PC-9 (cell line): ENCODE results near the gene ASMT.

Experiments used
- EZH2 ChIP-seq: fragments of 200-600 bp; sonication (generic); IDR thresholded peaks from 2 replicates; pipeline ENCODE4 v1.8.0; 2017; ENCODE audit warnings: antibody characterized with exemption, low read depth
- TF ChIP-seq, protein P1 (sequence below): fragments of 200-600 bp; sonication (generic); conservative IDR thresholded peaks from 2 replicates; pipeline ENCODE4 v1.6.1; 2017; ENCODE audit warnings: mixed run types, antibody characterized with exemption, mild to moderate bottlenecking, moderate library complexity

DNA sequence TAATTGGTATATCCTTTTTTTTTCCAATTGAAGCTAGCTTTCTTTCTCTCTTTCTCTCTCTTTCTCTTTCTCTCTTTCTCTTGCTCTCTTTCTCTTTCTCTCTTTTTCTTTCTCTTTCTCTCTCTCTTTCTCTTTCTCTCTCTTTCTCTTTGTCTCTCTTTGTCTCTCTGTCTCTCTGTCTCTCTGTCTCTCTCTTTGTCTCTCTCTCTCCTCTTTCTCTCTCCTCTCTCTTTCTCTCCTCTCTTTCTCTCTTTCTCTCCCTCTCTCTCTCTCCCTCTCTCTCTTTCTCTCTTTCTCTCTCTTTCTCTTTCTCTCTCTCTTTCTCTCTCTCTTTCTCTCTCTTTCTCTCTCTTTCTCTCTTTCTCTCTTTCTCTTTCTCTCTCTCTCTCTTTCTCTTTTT, 66.6 kb downstream of the ASMT start:
- TF ChIP-seq, protein P1, sequence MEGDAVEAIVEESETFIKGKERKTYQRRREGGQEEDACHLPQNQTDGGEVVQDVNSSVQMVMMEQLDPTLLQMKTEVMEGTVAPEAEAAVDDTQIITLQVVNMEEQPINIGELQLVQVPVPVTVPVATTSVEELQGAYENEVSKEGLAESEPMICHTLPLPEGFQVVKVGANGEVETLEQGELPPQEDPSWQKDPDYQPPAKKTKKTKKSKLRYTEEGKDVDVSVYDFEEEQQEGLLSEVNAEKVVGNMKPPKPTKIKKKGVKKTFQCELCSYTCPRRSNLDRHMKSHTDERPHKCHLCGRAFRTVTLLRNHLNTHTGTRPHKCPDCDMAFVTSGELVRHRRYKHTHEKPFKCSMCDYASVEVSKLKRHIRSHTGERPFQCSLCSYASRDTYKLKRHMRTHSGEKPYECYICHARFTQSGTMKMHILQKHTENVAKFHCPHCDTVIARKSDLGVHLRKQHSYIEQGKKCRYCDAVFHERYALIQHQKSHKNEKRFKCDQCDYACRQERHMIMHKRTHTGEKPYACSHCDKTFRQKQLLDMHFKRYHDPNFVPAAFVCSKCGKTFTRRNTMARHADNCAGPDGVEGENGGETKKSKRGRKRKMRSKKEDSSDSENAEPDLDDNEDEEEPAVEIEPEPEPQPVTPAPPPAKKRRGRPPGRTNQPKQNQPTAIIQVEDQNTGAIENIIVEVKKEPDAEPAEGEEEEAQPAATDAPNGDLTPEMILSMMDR, result no peak
- no peak for TF ChIP-seq EZH2
